HG02840 (cell line): Measurements from ENCODE around the gene ZNF800.

Experiments
- ATAC-seq: cut with Tn5 transposase; IDR thresholded peaks from one replicate; pipeline ENCODE4 v1.9.1; 2021; ENCODE audit warnings: mild to moderate bottlenecking, moderate library complexity, moderate number of reproducible peaks; ENCODE audit not compliant: unreplicated experiment, low FRiP score

The ZNF800 gene

DNA sequence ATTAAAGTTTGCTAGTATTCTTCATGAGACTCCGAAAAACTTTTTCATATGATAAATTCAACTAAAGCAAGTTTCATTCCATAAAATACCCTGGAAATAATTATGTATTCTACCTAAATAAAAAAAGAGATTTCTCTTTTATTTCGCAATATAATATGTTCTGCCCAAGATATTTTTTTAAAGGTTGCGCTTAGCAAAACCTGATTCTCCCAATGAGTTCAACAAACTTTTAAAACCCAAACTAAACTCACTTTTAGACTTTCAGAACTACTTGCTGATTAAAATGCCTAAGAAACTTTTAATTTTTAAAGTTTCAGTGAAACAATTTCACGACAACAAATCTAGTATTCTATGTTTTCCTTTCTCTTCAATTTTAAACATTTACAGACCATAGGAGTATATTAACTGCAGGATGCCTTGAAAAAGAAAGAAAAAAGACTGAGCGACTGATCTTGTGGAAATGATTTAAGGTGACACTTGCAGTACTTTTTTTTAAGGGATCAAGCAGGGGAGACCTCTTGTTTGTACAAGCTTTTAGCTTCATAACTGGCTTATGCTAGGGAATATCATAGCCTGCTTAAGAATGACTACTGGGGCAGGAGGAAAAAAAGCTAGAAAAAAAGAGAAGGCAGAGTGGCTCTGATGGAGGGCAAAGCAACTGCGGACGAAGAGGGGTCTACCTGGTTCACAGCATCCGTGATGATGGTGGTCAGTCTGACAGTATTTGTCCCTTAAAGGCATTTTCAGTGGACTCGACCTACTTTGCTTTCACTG lies 1.5 kb downstream of the ZNF800 start:
- ATAC-seq, result no peak

GRCh38 chr7:127390186-127390816 lies 2.2 kb downstream of the ZNF800 start:
- no peak for ATAC-seq

- no peak for ATAC-seq
Observed at GRCh38 chr7:127389321-127389720, 3.2 kb downstream of the ZNF800 start.

DNA sequence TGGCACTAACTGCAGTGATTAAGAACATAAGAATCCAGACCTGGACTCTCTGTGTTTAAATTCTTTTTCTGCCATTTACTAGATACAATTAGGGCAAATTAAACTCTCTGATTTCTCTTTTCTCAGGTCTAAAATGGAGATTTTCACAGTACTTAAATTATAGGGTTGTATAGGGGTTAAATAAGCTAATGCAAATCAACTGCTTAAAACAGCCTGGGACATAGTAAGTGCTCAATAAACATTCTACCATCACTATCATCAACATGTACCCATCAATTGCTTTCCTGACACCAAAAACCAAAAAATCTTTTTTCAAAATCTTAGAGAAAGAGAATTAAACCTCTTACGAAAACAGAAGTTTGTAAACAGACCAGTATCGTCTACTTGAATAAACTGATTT lies 4.5 kb downstream of the ZNF800 start:
- no peak for ATAC-seq

DNA sequence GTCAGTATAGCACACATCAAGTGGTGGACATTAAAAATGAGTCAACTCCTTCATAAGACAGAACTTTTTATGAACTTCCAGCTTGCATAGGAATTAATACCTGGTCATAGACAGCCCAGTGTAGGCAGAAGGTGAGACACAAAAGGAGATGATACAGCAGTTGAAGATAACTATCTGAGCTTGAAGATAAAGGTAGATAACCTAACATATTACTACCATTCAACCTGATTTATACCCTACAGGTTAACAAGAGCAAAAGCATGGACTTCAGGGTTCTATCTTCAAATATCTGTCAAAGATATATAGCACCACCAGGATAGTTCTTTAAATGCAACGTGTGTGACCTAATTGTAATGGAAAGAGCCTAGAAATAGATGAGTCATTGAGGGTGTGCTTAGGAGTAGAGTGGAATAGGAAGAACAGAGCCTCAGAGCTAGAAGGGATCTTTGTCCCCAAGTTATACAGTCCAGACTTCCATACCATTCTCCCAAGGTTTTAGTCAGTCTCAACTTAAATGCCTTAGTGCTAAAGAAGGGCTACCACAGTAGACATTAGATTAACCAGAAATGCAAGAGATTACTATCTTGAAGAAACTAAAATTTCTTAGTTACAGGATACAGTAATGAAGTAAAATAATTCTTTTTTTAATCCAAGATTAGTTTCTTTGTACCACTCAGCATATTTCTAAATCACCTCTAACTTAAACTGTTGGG lies 9.2 kb downstream of the ZNF800 start:
- no peak for ATAC-seq

DNA sequence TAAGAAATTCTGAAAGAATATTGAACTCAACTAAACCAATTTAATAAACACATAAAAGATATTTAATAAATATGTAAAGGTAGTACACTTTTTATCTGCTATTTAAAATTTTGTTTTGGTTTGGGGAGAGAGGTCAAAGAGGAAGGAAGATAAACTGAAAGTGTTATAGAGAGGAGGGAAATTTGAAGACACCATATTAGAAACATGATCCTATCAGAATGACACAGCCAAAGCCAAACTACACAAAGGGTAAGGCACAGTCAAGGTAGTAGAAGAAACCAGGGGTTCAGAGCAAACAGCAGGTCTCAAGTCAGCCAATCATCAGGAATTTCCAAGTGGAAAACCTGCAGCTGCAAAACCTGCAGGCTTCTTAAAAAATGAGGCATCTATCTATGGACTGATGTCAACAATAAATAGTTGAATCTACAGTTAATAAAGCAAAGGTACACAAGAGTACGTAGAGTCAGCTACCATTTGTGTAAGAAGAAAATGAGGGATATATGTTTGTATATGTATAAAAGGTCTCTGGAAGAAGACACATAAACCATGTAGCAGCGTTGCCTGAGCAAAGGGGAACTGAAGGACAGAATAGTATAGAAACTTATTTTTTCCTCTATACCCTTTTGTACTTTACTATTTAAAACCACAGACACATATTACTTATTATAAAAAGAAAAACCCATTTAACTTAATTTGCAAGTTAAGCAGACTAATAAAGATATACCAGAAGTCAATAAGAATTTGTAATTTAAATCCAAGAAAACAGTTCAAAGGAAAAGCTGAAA lies 10.0 kb downstream of the ZNF800 start:
- ATAC-seq, result no peak

- ATAC-seq, result no peak
Observed at GRCh38 chr7:127380479-127380878, 12.0 kb downstream of the ZNF800 start.

DNA sequence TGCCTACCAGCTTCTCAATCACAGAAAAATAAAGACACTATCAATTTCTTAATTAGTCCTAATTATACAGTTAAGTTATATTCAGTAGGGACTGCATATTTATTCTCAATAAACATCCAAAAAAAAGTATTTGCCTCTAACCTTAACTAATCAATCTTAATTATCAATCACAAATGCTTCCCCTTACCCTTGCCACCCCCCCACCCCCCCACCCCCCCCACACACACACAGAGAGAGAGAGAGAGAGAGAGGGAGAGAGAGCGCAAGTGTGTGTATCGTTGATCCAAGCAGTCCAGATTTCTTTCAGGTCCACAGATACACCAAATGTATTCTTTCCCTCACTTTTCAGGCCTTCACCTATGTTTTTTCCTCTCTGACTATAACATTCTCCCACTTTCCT lies 12.9 kb downstream of the ZNF800 start:
- ATAC-seq, result no peak

DNA sequence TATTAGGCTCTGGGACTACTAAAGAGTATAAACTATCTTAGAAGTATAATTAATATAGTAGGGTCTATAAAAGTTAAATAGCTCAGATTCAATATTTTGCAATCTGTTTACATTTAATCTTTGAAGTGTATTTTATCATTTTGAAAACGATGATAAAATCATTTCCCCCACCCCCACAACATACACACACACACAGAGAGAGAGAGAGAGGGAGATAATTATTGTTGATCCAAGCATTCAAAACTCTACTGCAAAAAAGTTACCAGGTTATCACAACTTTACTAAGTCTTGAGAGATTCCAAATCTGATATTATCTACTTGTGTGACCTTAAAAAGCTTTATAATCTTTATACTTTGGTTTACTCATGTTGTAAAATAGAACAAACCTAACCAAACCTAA lies 14.0 kb downstream of the ZNF800 start:
- ATAC-seq, result no peak

GRCh38 chr7:127377425-127377824 lies 15.1 kb downstream of the ZNF800 start:
- ATAC-seq, result no peak

GRCh38 chr7:127375631-127376030 lies 16.9 kb downstream of the ZNF800 start:
- ATAC-seq, result no peak

DNA sequence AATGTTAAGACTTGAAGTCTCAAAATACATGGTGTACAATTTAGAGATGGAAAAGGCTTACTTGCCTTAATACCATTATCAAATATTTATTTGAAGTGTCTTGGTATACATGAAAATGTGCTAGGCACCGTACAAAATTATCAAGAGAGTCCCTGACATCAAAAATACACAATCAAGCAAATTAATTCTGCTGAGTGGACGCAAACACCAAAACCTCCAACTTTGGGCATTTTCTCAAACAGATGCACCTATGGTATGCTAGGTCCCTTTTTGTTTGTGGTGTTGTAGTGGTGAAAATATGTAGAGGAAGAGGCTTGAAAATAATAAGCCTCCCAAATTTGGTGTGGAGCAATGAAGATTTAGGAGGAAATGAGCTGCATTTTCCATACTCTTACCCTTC lies 24.8 kb downstream of the ZNF800 start:
- no peak for ATAC-seq

- ATAC-seq, result no peak
Observed at GRCh38 chr7:127366680-127367079, 25.8 kb downstream of the ZNF800 start.

DNA sequence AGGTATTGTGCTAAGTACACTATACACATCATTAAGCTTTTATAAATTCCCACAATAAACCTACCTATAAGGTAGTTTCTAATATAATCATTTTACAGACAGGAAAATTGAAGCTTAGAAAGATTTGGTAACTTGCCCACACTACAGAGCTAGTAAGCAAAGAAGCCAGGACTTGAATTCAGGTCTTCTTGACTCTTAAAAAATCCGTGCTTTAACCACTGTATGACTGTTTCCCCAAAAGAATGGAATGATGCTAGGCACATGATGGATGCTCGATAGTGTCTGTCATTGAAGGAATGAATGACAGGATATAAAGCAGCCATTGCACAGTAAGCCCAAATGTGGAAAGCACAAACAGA lies 26.6 kb downstream of the ZNF800 start:
- ATAC-seq, result no peak

DNA sequence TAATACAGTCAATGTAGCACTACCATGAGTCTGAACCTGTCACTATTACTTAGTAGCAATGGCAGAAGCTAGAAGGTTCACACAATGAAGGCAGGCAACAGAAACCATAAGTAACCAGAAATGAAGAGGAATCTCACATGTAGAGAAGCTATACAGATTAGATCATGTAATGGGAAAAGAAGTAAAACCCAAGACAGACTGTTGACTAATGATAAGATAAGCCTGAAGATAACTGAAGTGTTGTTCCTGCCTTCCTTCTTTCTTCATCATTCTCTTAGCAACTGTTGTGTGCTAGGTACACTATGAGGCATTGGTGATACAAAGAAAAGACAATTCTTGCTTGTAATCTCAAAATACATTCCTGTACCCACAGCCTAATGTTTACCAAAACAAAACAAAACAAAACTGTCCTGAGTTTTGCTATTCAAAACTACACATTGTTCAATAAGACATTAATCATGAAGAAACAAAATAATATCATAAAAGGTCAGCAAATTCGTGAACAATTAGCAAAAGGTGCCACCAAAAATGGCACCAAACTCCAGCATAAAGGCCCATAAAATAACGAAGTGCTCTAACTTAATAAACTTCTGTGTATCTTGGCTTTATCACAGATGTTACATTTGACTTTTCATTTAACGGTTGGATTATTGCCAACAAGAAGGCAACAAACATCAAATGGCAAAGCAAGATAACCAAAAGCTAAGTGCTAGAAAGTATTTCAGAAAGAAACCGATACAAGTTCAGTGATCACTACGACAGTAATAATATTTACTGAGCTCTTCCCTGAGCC lies 27.1 kb downstream of the ZNF800 start:
- ATAC-seq, result no peak

DNA sequence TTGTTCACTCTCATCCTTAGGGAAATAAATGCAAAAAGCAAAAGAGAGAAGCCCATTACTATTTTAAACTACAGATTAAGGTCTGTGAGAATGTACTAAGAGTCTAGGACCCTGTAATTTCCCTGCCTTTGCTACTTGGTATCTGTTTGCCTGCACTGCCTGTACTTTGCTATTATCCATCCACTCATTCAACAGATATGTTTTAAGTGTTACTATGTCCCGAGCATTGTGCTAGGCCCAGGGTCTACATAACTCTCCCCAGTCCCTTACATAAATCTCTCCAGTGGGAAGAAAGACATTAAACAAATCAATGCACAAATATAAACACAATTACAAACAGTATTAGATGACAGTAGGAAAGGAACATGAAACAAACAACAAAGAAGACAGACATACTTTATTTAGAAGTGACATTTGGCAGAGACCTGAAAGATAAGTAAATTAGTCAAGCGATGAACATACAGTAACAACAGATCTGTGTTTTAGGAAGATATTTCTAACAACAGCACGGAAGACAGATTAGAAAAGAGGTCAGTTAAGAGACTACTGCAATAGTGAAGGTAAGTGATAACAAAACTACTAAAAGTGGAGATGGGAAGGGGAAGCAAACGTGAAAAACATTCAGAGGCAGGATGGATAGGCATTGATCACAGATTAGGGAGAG lies 30.0 kb downstream of the ZNF800 start:
- no peak for ATAC-seq

- ATAC-seq, result no peak
Observed at GRCh38 chr7:127361736-127362135, 30.8 kb downstream of the ZNF800 start.

DNA sequence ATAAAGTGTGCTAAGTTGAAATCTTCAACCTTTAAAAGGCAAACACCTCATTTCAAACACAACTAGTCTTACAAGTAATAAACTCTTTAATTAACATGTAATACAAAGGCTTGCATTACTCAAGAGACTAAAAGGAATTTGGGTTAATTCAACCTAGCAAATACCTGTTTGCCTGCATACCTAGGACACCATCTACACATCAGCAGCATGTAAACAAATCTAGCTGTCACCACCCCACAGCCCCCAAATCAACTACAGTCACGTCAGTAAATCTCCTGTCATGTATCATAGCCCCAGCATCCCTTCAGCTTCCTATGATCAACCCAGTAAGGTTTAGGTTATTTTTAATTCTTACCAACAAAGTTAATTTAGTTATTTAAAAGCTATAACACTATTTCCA lies 33.5 kb downstream of the ZNF800 start:
- no peak for ATAC-seq

- no peak for ATAC-seq
Observed at GRCh38 chr7:127353897-127354296, 38.6 kb downstream of the ZNF800 start.

GRCh38 chr7:127350586-127350985 lies 41.9 kb downstream of the ZNF800 start:
- no peak for ATAC-seq
